ENCODE data around the gene APOM.

APOM gene

GRCh38 chr6:31614684-31615578 lies 40.8 kb upstream of the APOM start, which contains the start of gene AIF1:
Gene AIF1, plus strand, starts transcription at chr6:31615234. Its CDS starts 96 bp downstream, at chr6:31615330.
- no peaks in the 10 kb centered on the region for H3K9me3 ChIP-seq
- no peaks in the 10 kb centered on the region for H3K36me3 ChIP-seq
- peak within 1 kb of the TSS; percentile 98 for H3K27ac ChIP-seq
- H3K4me3 ChIP-seq (ENCODE audit: low read depth in 1 of 2, low read length in 1 of 2): peak within 1 kb of the TSS; percentile 79 to 87
- H3K4me1 ChIP-seq (ENCODE audit: control insufficient read depth in 1 of 2, insufficient read depth in 1 of 2, low read depth in 1 of 2, low read length in 1 of 2): peaks cover 50 to 60% of the 10 kb centered on the region in 2 experiments
- H3K27me3 ChIP-seq: no peaks in the 10 kb centered on the region
- TF ChIP-seq CTCF (IDR thresholded peaks at IDR 0.05): peak; percentile 17

DNA sequence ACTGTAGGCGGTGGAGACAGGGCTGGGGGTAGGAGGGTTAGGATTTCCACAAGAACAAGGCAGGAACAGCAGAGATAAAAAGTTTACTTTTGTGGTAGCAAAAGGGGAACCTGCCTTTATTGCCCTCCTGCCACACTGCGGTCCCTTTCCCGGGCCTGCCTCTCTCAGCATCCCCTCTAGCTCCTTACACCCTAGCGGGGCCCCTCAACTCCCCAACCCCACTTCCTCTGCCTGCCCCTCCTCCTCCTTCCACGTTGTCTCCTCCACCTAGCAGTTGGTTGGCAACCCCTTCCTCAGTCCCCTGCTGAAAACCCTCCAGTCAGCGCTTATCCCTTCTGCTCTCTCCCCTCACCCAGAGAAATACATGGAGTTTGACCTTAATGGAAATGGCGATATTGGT lies 39.9 kb upstream of the APOM start:
- peak overlapping the region; percentile 79 to 87 for H3K4me3 ChIP-seq (ENCODE audit: low read depth in 1 of 2, low read length in 1 of 2)
- no peaks in the 10 kb centered on the region for H3K27me3 ChIP-seq
- no peaks in the 10 kb centered on the region for H3K9me3 ChIP-seq
- TF ChIP-seq CTCF (IDR thresholded peaks at IDR 0.05): no peak
- peak overlapping the region; percentile 98 for H3K27ac ChIP-seq
- no peaks in the 10 kb centered on the region for H3K36me3 ChIP-seq
- peaks cover 51 to 59% of the 10 kb centered on the region in 2 experiments for H3K4me1 ChIP-seq (ENCODE audit: control insufficient read depth in 1 of 2, insufficient read depth in 1 of 2, low read depth in 1 of 2, low read length in 1 of 2)

GRCh38 chr6:31617010-31617409 lies 38.7 kb upstream of the APOM start:
- Histone ChIP-seq H3K36me3 (no peaks in the 10 kb centered on the region), H3K27ac (peak overlapping the region; percentile 98), H3K27me3 (no peaks in the 10 kb centered on the region), H3K4me1 (ENCODE audit: control insufficient read depth in 1 of 2, insufficient read depth in 1 of 2, low read depth in 1 of 2, low read length in 1 of 2) (peaks cover 60 to 64% of the 10 kb centered on the region in 2 experiments), H3K4me3 (ENCODE audit: low read depth in 1 of 2, low read length in 1 of 2) (peak overlapping the region in 1 of 2 experiments; percentile 87), H3K9me3 (no peaks in the 10 kb centered on the region)
- no peak for TF ChIP-seq CTCF (IDR thresholded peaks at IDR 0.05)

GRCh38 chr6:31619805-31620585 lies 35.7 kb upstream of the APOM start:
- H3K9me3 ChIP-seq: no peaks in the 10 kb centered on the region
- peaks cover 57 to 58% of the 10 kb centered on the region in 2 experiments for H3K4me1 ChIP-seq (ENCODE audit: control insufficient read depth in 1 of 2, insufficient read depth in 1 of 2, low read depth in 1 of 2, low read length in 1 of 2)
- H3K27ac ChIP-seq: peak overlapping the region; percentile 99
- peaks cover 17% of the 10 kb centered on the region for H3K36me3 ChIP-seq
- peak overlapping the region; percentile 73 to 99 for H3K4me3 ChIP-seq (ENCODE audit: low read depth in 1 of 2, low read length in 1 of 2)
- peak; percentile 42 for TF ChIP-seq CTCF (IDR thresholded peaks at IDR 0.05)
- no peaks in the 10 kb centered on the region for H3K27me3 ChIP-seq

- H3K9me3 ChIP-seq: no peaks in the 10 kb centered on the region
- peak within 1 kb of the TSS; percentile 73 to 99 for H3K4me3 ChIP-seq (ENCODE audit: low read depth in 1 of 2, low read length in 1 of 2)
- H3K36me3 ChIP-seq: peaks cover 24% of the 10 kb centered on the region
Measured at GRCh38 chr6:31620586-31621319, 34.9 kb upstream of the APOM start, which contains the start of gene PRRC2A. Gene PRRC2A, plus strand, starts transcription at chr6:31620715. Its CDS starts 2,075 bp downstream, at chr6:31622790.

More at GRCh38 chr6:31620586-31621319, 34.9 kb upstream of the APOM start, which contains the start of gene PRRC2A:
- Histone ChIP-seq H3K4me1 (ENCODE audit: control insufficient read depth in 1 of 2, insufficient read depth in 1 of 2, low read depth in 1 of 2, low read length in 1 of 2) (peaks cover 49 to 50% of the 10 kb centered on the region in 2 experiments), H3K27ac (peak within 1 kb of the TSS; percentile 99), H3K27me3 (no peaks in the 10 kb centered on the region)
- no peak for TF ChIP-seq CTCF (IDR thresholded peaks at IDR 0.05)
